ENCODE measurements around the gene EMILIN2. TPM values are rescaled to one million over a fixed set of nuclear protein-coding genes. Genes with fewer than 3 reads are reported as not detected.
A peak's percentile ranks its signal among the peaks of the same experiment; 100 is the strongest.

The EMILIN2 gene
- total RNA-seq, 1 donor from 2014 or later = 29.6 TPM

DNA sequence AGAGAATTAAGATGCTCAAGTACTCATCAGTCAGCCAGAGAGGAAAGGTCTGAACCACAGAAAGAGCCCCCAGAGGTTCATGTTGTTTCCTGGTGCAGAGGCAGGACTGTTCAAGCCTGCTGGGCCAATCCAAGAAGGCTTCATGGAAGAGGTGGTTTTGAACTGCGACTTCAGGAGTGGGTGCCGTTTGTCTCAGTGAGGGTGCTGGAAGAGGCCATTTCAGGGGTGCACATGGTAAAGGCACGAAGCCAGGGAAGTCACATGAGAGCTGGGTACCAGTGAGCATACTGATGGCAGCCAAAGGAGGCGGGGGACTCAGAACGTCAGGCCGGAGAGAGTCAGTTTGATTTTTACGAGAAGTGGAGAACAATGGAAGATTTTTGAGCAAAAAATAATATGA lies 55.5 kb downstream of the EMILIN2 start:
- H3K36me3 Mint-ChIP-seq (ENCODE audit: low read depth, unreplicated experiment) = no peaks in the 10 kb centered on the region
- Histone ChIP-seq H3K9me3 (ENCODE audit: insufficient read depth, low read depth, low read length) (no peaks in the 10 kb centered on the region), H3K4me2 (ENCODE audit: low read length) (no peak overlapping the region), H3K4me3 (ENCODE audit: insufficient read depth, low read depth, low read length) (no peak overlapping the region), H3K27me3 (ENCODE audit: insufficient read depth, low read length) (no peaks in the 10 kb centered on the region), H3K9ac (ENCODE audit: low read length) (no peak overlapping the region), H3K27ac (ENCODE audit: low read depth, low read length) (no peak overlapping the region), H3K79me2 (ENCODE audit: insufficient read depth, low read length) (peaks cover 2% of the 10 kb centered on the region), H2AFZ (ENCODE audit: low read depth, low read length) (no peak overlapping the region), H4K20me1 (ENCODE audit: insufficient read depth, low read length) (peaks cover 3% of the 10 kb centered on the region), H3K4me1 (ENCODE audit: insufficient read depth, low read length) (peaks cover 22% of the 10 kb centered on the region), H3K36me3 (ENCODE audit: insufficient read depth, low read length) (no peaks in the 10 kb centered on the region)
- H3K4me3 Mint-ChIP-seq (ENCODE audit: unreplicated experiment) = no peak overlapping the region
- DNase-seq (ENCODE audit: low read depth) (no peak), FAIRE-seq (no peak)
- H3K9me3 Mint-ChIP-seq (ENCODE audit: unreplicated experiment) = peaks cover 3% of the 10 kb centered on the region
- H3K4me1 Mint-ChIP-seq (ENCODE audit: low read depth, unreplicated experiment) = peaks cover 11% of the 10 kb centered on the region
- H3K27me3 Mint-ChIP-seq (ENCODE audit: low read depth, unreplicated experiment) = peaks cover 10% of the 10 kb centered on the region
- H3K27ac Mint-ChIP-seq (ENCODE audit: unreplicated experiment) = no peak overlapping the region
- TF ChIP-seq EZH2 (IDR thresholded peaks at IDR 0.05; ENCODE audit: insufficient read depth, low read length) = no peak

- FAIRE-seq (no peak), DNase-seq (ENCODE audit: low read depth) (peak; percentile 52)
- no peak overlapping the region for H3K4me3 Mint-ChIP-seq (ENCODE audit: unreplicated experiment)
- TF ChIP-seq CTCF (IDR thresholded peaks at IDR 0.05; ENCODE audit: insufficient read depth, low read depth, low read length) (no peak), EZH2 (IDR thresholded peaks at IDR 0.05; ENCODE audit: insufficient read depth, low read length) (no peak)
- H2AFZ ChIP-seq (ENCODE audit: low read depth, low read length) = no peak overlapping the region
- no peaks in the 10 kb centered on the region for H3K9me3 ChIP-seq (ENCODE audit: insufficient read depth, low read depth, low read length)
- H3K27ac Mint-ChIP-seq (ENCODE audit: unreplicated experiment) = no peak overlapping the region
- peaks cover 2% of the 10 kb centered on the region for H3K79me2 ChIP-seq (ENCODE audit: insufficient read depth, low read length)
- H3K27ac ChIP-seq (ENCODE audit: low read depth, low read length) = no peak overlapping the region
- peaks cover 9% of the 10 kb centered on the region for H4K20me1 ChIP-seq (ENCODE audit: insufficient read depth, low read length)
- no peaks in the 10 kb centered on the region for H3K27me3 ChIP-seq (ENCODE audit: insufficient read depth, low read length)
- H3K36me3 ChIP-seq (ENCODE audit: insufficient read depth, low read length) = no peaks in the 10 kb centered on the region
- H3K4me1 ChIP-seq (ENCODE audit: insufficient read depth, low read length) = peaks cover 19% of the 10 kb centered on the region
- peaks cover 3% of the 10 kb centered on the region for H3K9me3 Mint-ChIP-seq (ENCODE audit: unreplicated experiment)
- H3K36me3 Mint-ChIP-seq (ENCODE audit: low read depth, unreplicated experiment) = peaks cover under 1% of the 10 kb centered on the region
- no peak overlapping the region for H3K9ac ChIP-seq (ENCODE audit: low read length)
- H3K4me3 ChIP-seq (ENCODE audit: insufficient read depth, low read depth, low read length) = no peak overlapping the region
- peaks cover 4% of the 10 kb centered on the region for H3K4me1 Mint-ChIP-seq (ENCODE audit: low read depth, unreplicated experiment)
- peaks cover 16% of the 10 kb centered on the region for H3K27me3 Mint-ChIP-seq (ENCODE audit: low read depth, unreplicated experiment)
- H3K4me2 ChIP-seq (ENCODE audit: low read length) = no peak overlapping the region
Measured at GRCh38 chr18:2903006-2903405, 56.2 kb downstream of the EMILIN2 start.

- Histone ChIP-seq H3K27me3 (ENCODE audit: insufficient read depth, low read length) (no peaks in the 10 kb centered on the region), H3K27ac (ENCODE audit: low read depth, low read length) (no peak overlapping the region), H3K4me3 (ENCODE audit: insufficient read depth, low read depth, low read length) (peak overlapping the region; percentile 62), H2AFZ (ENCODE audit: low read depth, low read length) (peak overlapping the region; percentile 80), H3K9ac (ENCODE audit: low read length) (peak overlapping the region; percentile 82), H4K20me1 (ENCODE audit: insufficient read depth, low read length) (peaks cover 23% of the 10 kb centered on the region), H3K79me2 (ENCODE audit: insufficient read depth, low read length) (peaks cover 2% of the 10 kb centered on the region), H3K4me2 (ENCODE audit: low read length) (peak overlapping the region; percentile 87), H3K9me3 (ENCODE audit: insufficient read depth, low read depth, low read length) (no peaks in the 10 kb centered on the region), H3K36me3 (ENCODE audit: insufficient read depth, low read length) (peaks cover 3% of the 10 kb centered on the region), H3K4me1 (ENCODE audit: insufficient read depth, low read length) (peaks cover 15% of the 10 kb centered on the region)
- Mint-ChIP-seq H3K27me3 (ENCODE audit: low read depth, unreplicated experiment) (peaks cover 19% of the 10 kb centered on the region), H3K27ac (ENCODE audit: unreplicated experiment) (no peak overlapping the region), H3K4me1 (ENCODE audit: low read depth, unreplicated experiment) (no peaks in the 10 kb centered on the region), H3K9me3 (ENCODE audit: unreplicated experiment) (peaks cover 3% of the 10 kb centered on the region), H3K36me3 (ENCODE audit: low read depth, unreplicated experiment) (peaks cover 2% of the 10 kb centered on the region), H3K4me3 (ENCODE audit: unreplicated experiment) (no peak overlapping the region)
- FAIRE-seq = no peak
- DNase-seq (ENCODE audit: low read depth) = no peak
- TF ChIP-seq EZH2 (IDR thresholded peaks at IDR 0.05; ENCODE audit: insufficient read depth, low read length) = peak; percentile 12
- no peak for TF ChIP-seq CTCF (IDR thresholded peaks at IDR 0.05; ENCODE audit: insufficient read depth, low read depth, low read length)
Measured at GRCh38 chr18:2905854-2906703, 59.3 kb downstream of the EMILIN2 start.

Measured in astrocyte (in vitro differentiated cells and primary cell).